A172 (cell line): Measurements from ENCODE around the gene CENATAC. TPM values are rescaled to one million over a fixed set of nuclear protein-coding genes. Genes with fewer than 3 reads are reported as not detected.
A peak's percentile ranks its signal among the peaks of the same experiment; 100 is the strongest.
"Not testable (repeated sequence)": the region's sequence is repeated elsewhere in the genome, so short reads cannot be mapped to it uniquely, and the experiment has no call there.

Source experiments
- DNase-seq: peaks from one replicate; pipeline ENCODE4 v3.0.0-alpha.2; 2015; ENCODE audit warnings: low spot score
- total RNA-seq: library from RNA; depleted of rRNA; stranded (reverse); fragments of >200 nt; shearing (Covaris generic); gene quantifications from 2 replicates; pipeline ENCODE4 v1.2.3, GENCODE V29; 2014

Gene CENATAC
- total RNA-seq, 1 experiment from 2014 or later: 45.6 TPM

DNA sequence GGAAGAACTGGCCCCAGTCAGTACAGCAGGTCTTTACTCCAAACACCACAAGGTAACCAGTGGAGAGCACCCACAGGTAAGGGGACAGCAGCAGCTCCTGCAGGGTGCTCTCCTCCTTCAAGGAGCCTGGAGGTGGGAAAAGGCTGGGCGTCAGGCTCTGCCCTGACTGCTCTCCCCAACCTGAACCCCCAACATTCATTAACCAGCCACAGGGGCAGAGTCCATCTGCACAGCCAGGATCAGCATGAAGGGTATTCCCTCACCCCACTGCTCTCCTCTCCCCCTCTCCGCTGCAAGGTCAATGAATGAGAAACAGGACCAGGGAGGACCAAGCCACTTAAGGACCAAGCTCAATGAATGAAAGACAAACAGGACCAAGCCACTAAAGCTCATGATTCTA lies 29.0 kb downstream of the CENATAC start:
- DNase-seq: no peak

- no peak for DNase-seq
These were observed 29.8 kb downstream of the CENATAC start for GRCh38 chr11:119027561-119028345.

GRCh38 chr11:119028346-119029068 lies 30.6 kb downstream of the CENATAC start:
- no peak for DNase-seq

- DNase-seq: no peak
These were observed 31.1 kb downstream of the CENATAC start for GRCh38 chr11:119029069-119029339.

DNA sequence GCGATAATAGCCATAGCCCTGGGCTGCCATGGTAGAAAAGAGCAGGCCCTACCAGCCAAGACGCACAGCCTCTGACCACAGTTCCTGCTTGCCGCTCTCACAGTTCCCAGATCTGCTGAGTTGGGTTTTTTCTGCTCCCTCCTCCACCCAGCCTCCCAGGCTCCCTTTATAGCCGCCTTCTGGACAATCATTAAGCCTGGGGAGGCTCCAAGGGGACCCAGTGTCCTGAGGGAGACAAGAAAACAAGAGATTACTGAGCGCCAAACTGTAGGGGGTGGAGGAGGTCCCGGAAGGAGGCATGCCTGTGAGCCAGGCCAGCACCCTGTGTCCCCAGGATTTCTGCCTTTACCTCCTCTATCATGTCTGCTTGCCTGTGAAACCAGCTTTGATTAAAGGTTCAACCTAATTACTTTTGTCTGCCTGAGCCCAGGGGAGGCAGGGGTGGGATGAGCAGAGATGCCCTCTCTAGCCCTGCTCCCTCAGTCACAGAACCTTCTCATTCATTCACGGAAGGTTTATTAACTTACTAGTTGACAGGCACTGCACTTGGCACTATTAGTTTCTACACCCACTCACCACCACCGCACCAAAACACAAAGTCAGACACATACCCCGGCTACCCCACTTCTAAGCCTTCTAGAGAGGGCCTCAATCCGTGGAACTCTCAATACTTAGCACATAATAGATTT lies 31.5 kb downstream of the CENATAC start:
- DNase-seq: no peak

DNA sequence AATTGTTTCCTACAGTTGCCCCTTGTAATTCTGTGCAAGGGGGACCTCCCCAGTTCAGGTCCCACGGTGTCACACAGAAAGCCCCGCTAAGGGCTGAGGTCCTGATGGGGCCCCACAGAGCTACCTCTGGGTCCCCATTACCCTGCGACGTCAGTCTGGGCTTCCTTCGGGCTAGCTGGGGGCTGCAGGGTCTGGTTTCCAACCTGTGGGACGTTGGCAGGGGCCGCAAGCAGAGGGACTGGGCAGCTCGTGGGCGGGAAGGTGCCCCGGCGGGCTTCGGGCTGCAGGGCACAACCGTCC lies 32.0 kb downstream of the CENATAC start:
- no peak for DNase-seq

GRCh38 chr11:119030329-119031047 lies 32.5 kb downstream of the CENATAC start, which contains the start of gene SLC37A4:
TSS of gene SLC37A4 (minus strand) at chr11:119030877.
- peak; percentile 83 for DNase-seq

- no peak for DNase-seq
These were observed 34.0 kb downstream of the CENATAC start for GRCh38 chr11:119031912-119032280.

DNA sequence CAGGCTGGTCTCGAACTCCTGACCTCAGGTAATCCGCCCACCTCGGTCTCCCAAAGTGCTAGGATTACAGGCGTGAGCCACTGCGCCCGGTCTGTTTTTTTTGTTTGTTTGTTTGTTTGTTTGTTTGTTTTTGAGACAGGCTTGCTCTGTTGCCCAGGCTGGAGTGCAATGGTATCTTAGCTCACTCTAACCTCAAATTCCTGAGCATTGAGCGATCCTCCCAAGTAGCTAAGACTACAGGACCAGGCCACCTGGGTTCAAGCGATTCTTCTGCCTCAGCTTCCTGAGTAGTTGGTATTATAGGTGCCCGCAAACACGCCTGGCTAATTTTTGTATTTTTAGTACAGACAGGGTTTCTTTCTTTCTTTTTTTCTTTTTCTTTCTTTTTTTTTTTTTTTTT lies 35.5 kb downstream of the CENATAC start:
- DNase-seq: not testable (repeated sequence)

DNA sequence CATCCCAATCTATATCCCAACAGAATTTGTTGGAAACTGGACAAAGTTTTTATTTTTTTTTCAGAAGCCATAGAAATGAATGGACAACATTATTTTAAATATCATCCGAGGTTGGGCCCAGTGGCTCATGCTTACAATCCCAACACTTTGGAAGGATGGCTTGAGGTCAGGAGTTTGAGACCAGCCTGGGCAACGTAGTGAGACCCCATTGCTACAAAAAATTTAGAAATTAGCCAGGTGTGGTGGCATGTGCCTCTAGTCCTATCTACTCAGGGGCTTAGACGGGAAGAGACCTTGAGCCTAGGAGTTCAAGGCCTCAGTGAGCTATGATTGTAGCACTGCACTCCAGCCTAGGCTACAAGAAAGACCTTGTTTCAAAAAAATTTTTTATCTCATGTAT lies 36.9 kb downstream of the CENATAC start:
- no peak for DNase-seq

DNA sequence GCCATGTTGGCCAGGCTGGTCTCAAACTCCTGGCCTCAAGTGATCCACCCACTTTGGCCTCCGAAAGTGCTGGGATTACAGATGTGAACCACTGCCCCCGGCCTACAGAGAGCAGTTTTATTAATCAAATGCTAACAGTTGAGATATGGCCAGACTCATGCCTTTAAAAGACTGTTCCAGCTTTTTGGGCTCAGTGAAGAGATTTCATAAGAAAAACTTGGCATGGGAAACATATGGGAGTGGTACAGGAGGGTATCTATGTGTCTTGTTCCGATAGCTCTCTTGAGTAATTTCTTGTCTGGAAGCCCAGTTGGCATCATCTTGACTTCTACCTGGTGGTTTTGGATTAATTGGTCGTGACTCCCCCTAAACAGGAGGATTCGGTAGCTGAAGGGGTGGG lies 40.9 kb downstream of the CENATAC start:
- no peak for DNase-seq

GRCh38 chr11:119039471-119039870 lies 41.5 kb downstream of the CENATAC start:
- DNase-seq: not testable (repeated sequence)

DNA sequence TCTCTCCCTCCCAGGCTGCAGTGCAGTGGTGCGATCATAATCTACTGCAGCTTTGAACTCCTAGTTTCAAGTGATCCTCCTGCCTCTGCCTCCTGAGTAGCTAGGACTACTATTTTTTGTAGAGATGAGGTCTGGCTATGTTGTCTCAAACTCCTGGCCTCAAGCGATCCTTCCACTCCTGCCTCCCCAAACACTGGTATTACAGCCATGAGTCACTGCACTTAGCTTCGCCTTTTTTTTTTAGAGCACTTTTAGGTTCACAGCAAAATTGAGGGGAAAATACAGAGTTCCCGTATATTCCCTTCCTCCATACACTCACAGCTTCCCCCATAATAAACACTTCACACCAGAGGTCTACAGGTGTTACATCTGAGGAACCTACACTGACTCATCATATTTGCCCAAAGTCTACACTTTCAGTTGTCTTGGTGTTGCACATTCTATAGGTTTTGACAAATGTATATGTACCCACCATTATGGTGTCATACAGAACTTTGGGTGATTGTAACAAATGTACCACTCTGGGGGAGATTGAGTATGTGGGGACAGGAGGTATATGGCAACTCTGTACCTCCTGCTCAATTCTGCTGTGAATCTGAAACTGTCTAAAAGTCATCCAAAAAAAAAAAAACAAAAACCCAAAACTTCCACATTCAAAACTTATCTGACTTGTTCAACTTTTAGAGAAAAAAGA lies 44.0 kb downstream of the CENATAC start:
- no peak for DNase-seq

DNA sequence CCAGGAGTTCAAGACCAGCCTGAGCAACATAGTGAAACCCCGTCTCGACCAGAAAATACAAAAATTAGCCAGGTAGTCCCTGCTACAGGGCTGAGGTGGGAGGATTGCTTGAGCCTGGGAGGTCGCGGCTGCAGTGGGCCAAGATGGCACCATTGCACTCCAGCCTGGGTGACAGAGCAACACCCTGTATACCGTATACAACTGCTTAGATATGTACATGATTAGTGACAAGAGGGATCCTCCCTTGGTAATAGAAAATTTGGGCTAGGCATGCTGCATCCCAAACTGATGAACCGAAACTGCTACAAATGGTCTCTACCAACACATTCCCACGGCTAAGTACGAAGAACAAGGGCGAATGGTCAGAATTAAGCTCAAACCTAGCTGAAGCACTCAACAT lies 45.0 kb downstream of the CENATAC start:
- DNase-seq: no peak

GRCh38 chr11:119044708-119045107 lies 46.8 kb downstream of the CENATAC start:
- DNase-seq: no peak

DNA sequence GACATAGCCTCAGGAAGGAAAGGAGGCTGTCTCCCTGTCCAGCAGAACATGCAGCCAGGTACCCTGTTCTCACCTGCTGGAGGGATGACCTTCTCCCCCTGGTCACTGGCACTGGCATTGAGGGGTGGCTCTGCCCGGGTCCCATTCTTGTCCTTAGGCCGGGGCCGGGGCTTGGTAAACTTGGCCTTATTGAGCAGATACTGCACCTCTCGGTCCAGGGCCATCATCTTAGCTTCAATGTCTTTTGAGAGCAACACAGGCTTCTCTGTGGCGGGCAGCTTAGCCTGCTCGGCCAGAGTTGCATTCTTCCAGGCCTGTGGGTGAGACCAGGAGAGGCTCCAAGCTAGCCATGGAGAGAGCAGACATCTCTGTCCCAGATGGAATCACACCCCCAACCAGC lies 48.6 kb downstream of the CENATAC start:
- DNase-seq: no peak

DNA sequence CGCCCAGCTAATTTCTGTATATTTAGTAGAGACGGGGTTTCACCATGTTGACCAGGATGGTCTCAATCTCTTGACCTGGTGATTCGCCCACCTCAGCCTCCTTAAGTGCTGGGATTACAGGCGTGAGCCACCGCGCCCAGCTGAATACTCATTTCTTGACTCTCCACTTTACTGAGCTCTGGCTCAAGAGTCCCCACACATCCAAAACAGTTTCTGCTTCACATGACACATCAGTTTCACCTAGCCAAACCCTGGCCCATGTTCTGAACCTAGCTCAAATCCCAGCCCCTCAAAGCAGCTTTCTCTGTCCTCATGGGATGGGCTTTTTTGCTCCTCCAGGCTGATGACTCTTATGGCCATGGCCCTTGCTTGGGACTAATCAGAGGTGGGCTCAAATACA lies 49.3 kb downstream of the CENATAC start:
- no peak for DNase-seq

- no peak for DNase-seq
These were observed 50.7 kb downstream of the CENATAC start for GRCh38 chr11:119048644-119049043.

- no peak for DNase-seq
These were observed 51.1 kb downstream of the CENATAC start for GRCh38 chr11:119049081-119049480.

DNA sequence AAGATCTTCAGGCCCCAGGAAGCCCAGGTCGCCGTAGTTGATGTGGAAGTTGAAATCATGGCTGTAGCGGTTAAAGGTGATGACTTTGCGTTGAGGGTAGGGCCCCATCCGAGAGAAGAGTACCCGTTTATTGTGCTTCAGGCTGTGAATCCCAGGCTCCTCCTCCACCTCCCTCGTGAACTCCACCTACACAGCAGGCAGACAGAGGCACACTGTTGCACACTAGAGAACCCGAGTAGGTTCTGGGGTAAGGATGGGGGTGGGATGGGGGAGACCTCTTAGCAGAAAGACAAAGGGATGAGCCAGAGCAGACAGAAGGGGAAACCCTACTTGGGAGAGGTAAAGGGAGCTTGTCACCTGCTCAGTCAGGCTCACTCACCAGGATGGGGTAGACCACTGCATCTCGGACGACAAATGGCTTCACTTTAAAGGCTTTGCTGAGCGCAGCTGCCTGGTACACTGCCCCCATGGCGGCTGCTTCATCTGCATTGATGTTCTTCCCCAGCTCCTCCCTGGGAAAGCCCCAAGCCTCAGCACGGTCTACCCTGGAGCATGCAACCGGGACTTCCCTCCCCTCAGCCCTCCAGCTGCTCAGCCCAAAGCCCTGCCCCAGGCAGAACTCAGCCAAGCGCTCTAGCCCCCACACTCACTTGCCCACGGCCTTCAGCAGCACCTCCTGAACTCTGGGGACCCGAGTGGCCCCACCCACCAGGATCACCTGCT lies 53.7 kb downstream of the CENATAC start:
- DNase-seq: no peak

DNA sequence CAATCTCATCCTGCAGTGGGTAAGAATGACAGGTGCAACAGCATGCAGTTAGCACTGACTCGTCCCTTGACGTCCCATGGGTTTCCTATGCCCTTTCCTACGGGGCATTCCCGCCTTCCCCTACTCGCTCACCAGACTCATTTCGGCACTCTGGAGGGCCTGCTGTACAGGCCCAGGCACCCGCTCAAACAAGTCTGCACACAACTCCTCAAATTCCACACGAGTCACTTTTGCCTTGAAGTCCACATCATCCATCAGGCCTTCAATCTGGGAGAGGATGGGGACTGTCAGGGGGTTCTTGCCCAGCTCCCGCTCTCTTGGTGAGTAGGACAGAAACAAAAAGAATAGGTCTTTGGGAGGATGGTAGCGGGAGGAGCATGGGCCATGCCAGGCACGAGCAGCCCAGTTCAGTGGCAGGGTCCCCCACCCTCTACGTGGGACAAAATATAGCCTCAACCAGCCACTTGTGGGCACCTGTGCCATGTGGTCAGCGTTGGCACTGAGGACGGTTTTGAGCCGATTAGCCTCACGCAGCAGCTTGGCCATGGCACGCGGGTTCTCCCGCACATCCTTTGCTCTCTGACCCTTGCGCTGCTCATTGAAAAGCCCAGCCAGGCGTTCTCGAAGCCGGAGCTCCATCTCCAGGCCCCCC lies 54.4 kb downstream of the CENATAC start:
- no peak for DNase-seq
